ENCODE results near the gene KMO. TPM values are rescaled to one million over a fixed set of nuclear protein-coding genes. Genes with fewer than 3 reads are reported as not detected.

Gene KMO
- total RNA-seq, 1 donor from 2014 or later: 0.27 TPM

DNA sequence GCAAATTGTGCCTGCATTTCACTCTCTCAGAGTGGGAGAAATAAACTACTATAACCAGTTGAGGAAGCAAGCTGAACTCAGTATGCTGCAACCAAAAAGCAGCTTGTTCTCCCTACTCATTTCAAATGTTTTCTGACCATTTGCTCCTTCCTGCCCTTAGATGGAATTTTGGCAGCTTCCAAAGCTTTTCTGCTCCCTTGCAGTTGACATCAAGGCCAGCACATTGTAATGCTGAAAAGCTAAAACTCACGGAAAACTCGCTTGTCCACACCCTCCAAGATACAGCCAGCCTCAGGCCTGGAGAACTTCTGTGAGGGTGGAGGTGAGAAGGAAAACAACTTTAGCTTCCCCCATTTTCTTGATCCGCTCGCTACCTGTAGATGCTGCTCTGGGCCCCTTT lies 113.0 kb downstream of the KMO start:
- no peak for DNase-seq (ENCODE audit: low read depth)

Other genes with a start within 250 kb of the KMO start
- gene RGS7, start 175.2 kb upstream of the KMO start, total RNA-seq: 0.10 TPM in 1 of 2 replicates, not detected in the other
- gene FH, start 12.6 kb upstream of the KMO start, total RNA-seq: 67.0 and 94.9 TPM in 2 replicates
- gene CHML, start 108.0 kb downstream of the KMO start, total RNA-seq: 2.3 and 3.3 TPM in 2 replicates
- gene OPN3, start 108.0 kb downstream of the KMO start, total RNA-seq: 21.2 and 23.6 TPM in 2 replicates
- gene WDR64, start 119.9 kb downstream of the KMO start, total RNA-seq: not detected in 2 replicates

Measured in myocyte (in vitro differentiated cells).